K562 (cell line): ENCODE data around the gene TEX47. TPM values are rescaled to one million over a fixed set of nuclear protein-coding genes. Genes with fewer than 3 reads are reported as not detected.

Experiments used
- ATF3 ChIP-seq, 2 experiments: fragments of 450-650 bp in 1 of 2; sonication (generic) in 1 of 2; formaldehyde crosslinking in 1 of 2; IDR thresholded peaks in 1 of 2; conservative IDR thresholded peaks in 1 of 2; 2 replicates each; pipeline versions ENCODE4 v1.6.1 to v1.8.1; 2016 to 2023; ENCODE audit warnings: mild to moderate bottlenecking in 2 of 2, moderate library complexity in 2 of 2, inconsistent platforms in 1 of 2, missing genetic modification reagents in 1 of 2
- ATF7 ChIP-seq: fragments of 450-650 bp; IDR thresholded peaks from 2 replicates; pipeline ENCODE4 v1.7.1; 2014; ENCODE audit warnings: mild to moderate bottlenecking, moderate library complexity
- E4F1 ChIP-seq: fragments of 250-450 bp; sonication (Bioruptor Pico); IDR thresholded peaks from 2 replicates; pipeline ENCODE4 v1.5.0; 2021; ENCODE audit warnings: mild to moderate bottlenecking, borderline replicate concordance
- MGA ChIP-seq: fragments of 450-650 bp; IDR thresholded peaks from 2 replicates; pipeline ENCODE4 v1.6.1; 2016; ENCODE audit warnings: mild to moderate bottlenecking, moderate library complexity
- PRDM10 ChIP-seq: fragments of 450-650 bp; IDR thresholded peaks from 2 replicates; pipeline ENCODE4 v1.6.1; 2018; ENCODE audit not compliant: partially characterized antibody
- STAT5B ChIP-seq: fragments of 250-450 bp; sonication (Bioruptor Pico); IDR thresholded peaks from 2 replicates; pipeline ENCODE4 v1.8.0; 2021; ENCODE audit warnings: mild to moderate bottlenecking, inconsistent platforms
- ZFP1 ChIP-seq: fragments of 450-650 bp; formaldehyde crosslinking; IDR thresholded peaks from 2 replicates; pipeline ENCODE4 v1.4.0; 2020; ENCODE audit warnings: mild to moderate bottlenecking, mixed read lengths
- ZKSCAN8 ChIP-seq: fragments of 200-800 bp; sonication (Bioruptor generic); IDR thresholded peaks from 2 replicates; pipeline ENCODE4 v1.6.1; 2016; ENCODE audit warnings: missing genetic modification characterization, missing compliant biosample characterization
- ZNF586 ChIP-seq: fragments of 450-650 bp; formaldehyde crosslinking; conservative IDR thresholded peaks from 2 replicates; pipeline ENCODE4 v1.4.0; 2020; ENCODE audit warnings: mild to moderate bottlenecking, moderate library complexity
- polyA plus RNA-seq, 8 experiments: library from polyadenylated mRNA; depleted of rRNA in 4 of 8; stranded (reverse) in 5 of 8; unstranded in 3 of 8; fragments of >200 nt; fragmentation: Nextera tagmentation in 2 of 8; fragmentation: Illumina TruSeq in 1 of 8; extraction: Ambion mirVana in 2 of 8; extraction: Trizol in 1 of 8; gene quantifications; 2 replicates each; pipeline versions ENCODE4 v1.2.1 to v1.2.3, GENCODE V29; 2011 to 2014; ENCODE audit warnings: inconsistent platforms in 1 of 8, missing spikeins in 1 of 8
- total RNA-seq, 7 experiments: library from RNA; depleted of rRNA in 6 of 7; stranded (reverse); fragments of >200 nt in 6 of 7; fragmentation: Illumina TruSeq in 2 of 7; extraction: Trizol in 2 of 7; gene quantifications; 2 replicates each; pipeline versions ENCODE4 v1.2.1 to v1.2.3, GENCODE V29; 2011 to 2021; ENCODE audit warnings: low replicate concordance in 1 of 7

The TEX47 gene
- total and polyA plus RNA-seq, 9 of the 15 experiments (the other 6 are each of a cell fraction or from before 2014, with no cell fraction given) = not detected

- no peak for TF ChIP-seq PRDM10
- no peak for TF ChIP-seq E4F1 (CRISPR knock-in tag)
- no peak for TF ChIP-seq STAT5B (CRISPR knock-in tag)
- no peak for TF ChIP-seq ZNF586 (CRISPR knock-in tag)
- TF ChIP-seq ZKSCAN8 (CRISPR knock-in tag) = no peak
- TF ChIP-seq ZFP1 (CRISPR knock-in tag) = no peak
- peak; percentile 45; the same call in 1 of the 2 replicates for TF ChIP-seq ATF3 (IDR thresholded peaks at IDR 0.05)
- TF ChIP-seq ATF3 (CRISPR knock-in tag; conservative IDR thresholded peaks at IDR 0.05) = no peak
- TF ChIP-seq ATF7 = peak; percentile 58
- no peak for TF ChIP-seq MGA
Measured at GRCh38 chr7:88756802-88757201, 38.7 kb downstream of the TEX47 start (continued).
